Transverse colon (tissue), 4 donors: ENCODE results near the gene NUP133. TPM values are rescaled to one million over a fixed set of nuclear protein-coding genes. Genes with fewer than 3 reads are reported as not detected.

Experiments
- DNase-seq: peaks from one replicate; pipeline ENCODE4 v3.0.0-alpha.2; 2019
- H3K27ac ChIP-seq, 4 donors: fragments of 200-600 bp; sonication (generic); 2 replicates each; pipeline ENCODE4 v1.5.1; 2016 to 2018; ENCODE audit warnings: inconsistent platforms in 4 of 4
- H3K27me3 ChIP-seq: fragments of 200-600 bp; sonication (generic); 2 replicates; pipeline ENCODE4 v1.5.1; 2017; ENCODE audit warnings: inconsistent platforms
- H3K36me3 ChIP-seq, 4 donors: fragments of 200-600 bp; sonication (generic); 2 replicates each; pipeline ENCODE4 v1.5.1; 2017 to 2019; ENCODE audit warnings: inconsistent platforms in 4 of 4
- H3K4me1 ChIP-seq, 4 donors: fragments of 200-600 bp; sonication (generic); 2 replicates each; pipeline ENCODE4 v1.5.1; 2017 to 2020; ENCODE audit warnings: inconsistent platforms in 4 of 4
- H3K4me3 ChIP-seq, 4 donors: fragments of 200-600 bp; sonication (generic); 1 replicate in 1 of 4; 2 replicates in 3 of 4; pipeline versions ENCODE4 v1.5.1 to v1.6.1; 2017 to 2019; ENCODE audit warnings: inconsistent platforms in 4 of 4
- H3K9me3 ChIP-seq, 2 donors: fragments of 200-600 bp; sonication (generic); 2 replicates each; pipeline ENCODE4 v1.5.1; 2017 to 2019; ENCODE audit warnings: inconsistent platforms in 2 of 2
- EP300 ChIP-seq: sonication (generic); formaldehyde crosslinking; IDR thresholded peaks from one replicate; pipeline ENCODE4 v1.6.1; 2017; ENCODE audit warnings: antibody characterized with exemption, low read depth
- POLR2A ChIP-seq: fragments of 450-650 bp; IDR thresholded peaks from one replicate; pipeline ENCODE4 v1.6.1; 2016; ENCODE audit warnings: antibody characterized with exemption, mild to moderate bottlenecking, moderate library complexity
- POLR2AphosphoS5 ChIP-seq, 3 donors: sonication (generic); formaldehyde crosslinking; IDR thresholded peaks; one replicate each; pipeline ENCODE4 v1.6.1; 2016; ENCODE audit warnings: antibody characterized with exemption in 3 of 3
- WGBS, 2 donors: methylation state at CpG; one replicate each; pipeline ENCODE4 v1.1.5; 2018; ENCODE audit warnings: low coverage in 1 of 2; 5-methylcytosine and 5-hydroxymethylcytosine counted together
- in situ Hi-C, 4 donors: fragments of 200-750 bp; cut with MboI; loops; one replicate each; pipeline versions ENCODE4 v1.15.0 to v1.15.1; 2017; ENCODE audit warnings: low sequenced_read_pairs in 3 of 4, low pct_ligation_motif_present in 1 of 4, low pct_unique_long_range_greater_than_20kb in 1 of 4
- intact Hi-C: fragments of 100-400 bp; cut with DNase I; formaldehyde crosslinking; loops from one replicate; pipeline ENCODE4 v1.15.1; 2023; ENCODE audit warnings: low total_unique reads
- total RNA-seq, 4 donors: library from RNA; depleted of rRNA; stranded (reverse); fragments of >200 nt; gene quantifications; one replicate each; pipeline ENCODE4 v1.1.0, GENCODE V29; 2016
- TF ChIP-seq, protein P1 (sequence below), 5 experiments: fragments of 200-600 bp in 3 of 5; fragments of 450-650 bp in 2 of 5; sonication (generic) in 3 of 5; IDR thresholded peaks; 1 replicate in 2 of 5; 2 replicates in 3 of 5; pipeline ENCODE4 v1.5.1; 2016 to 2017; ENCODE audit warnings: antibody characterized with exemption in 5 of 5, inconsistent platforms in 3 of 5, mild to moderate bottlenecking in 2 of 5, moderate library complexity in 1 of 5

The NUP133 gene
- total RNA-seq, 4 donors from 2014 or later, result 14.6 to 118 (median 22.9) TPM

DNA sequence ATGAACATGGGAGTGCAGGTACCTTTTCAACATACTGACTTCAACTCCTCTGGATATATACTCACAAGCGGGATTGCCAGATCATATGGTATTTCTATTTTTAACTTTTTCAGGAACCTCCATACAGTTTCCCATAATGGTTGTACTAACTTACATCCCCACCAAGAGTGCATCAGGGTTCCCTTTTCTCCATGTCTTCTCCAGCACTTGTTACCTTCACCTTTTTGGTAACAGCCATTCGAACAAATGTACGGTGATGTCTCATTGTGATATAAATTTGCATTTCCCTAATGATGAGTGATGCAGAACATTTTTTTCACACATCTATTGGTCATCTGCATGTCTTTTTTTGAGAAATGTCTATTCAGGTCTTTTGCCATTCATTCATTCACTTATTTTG lies 48.3 kb downstream of the NUP133 start:
- H3K9me3 ChIP-seq, result no peaks in the 10 kb centered on the region
- no peak overlapping the region for H3K4me3 ChIP-seq
- intact Hi-C loops (no loop called here), in situ Hi-C loops (no loop called here)
- no peaks in the 10 kb centered on the region for H3K27me3 ChIP-seq
- H3K27ac ChIP-seq, result no peak overlapping the region
- no peak for TF ChIP-seq EP300
- TF ChIP-seq POLR2AphosphoS5 (IDR thresholded peaks at IDR 0.05), result no peak
- TF ChIP-seq, protein P1, sequence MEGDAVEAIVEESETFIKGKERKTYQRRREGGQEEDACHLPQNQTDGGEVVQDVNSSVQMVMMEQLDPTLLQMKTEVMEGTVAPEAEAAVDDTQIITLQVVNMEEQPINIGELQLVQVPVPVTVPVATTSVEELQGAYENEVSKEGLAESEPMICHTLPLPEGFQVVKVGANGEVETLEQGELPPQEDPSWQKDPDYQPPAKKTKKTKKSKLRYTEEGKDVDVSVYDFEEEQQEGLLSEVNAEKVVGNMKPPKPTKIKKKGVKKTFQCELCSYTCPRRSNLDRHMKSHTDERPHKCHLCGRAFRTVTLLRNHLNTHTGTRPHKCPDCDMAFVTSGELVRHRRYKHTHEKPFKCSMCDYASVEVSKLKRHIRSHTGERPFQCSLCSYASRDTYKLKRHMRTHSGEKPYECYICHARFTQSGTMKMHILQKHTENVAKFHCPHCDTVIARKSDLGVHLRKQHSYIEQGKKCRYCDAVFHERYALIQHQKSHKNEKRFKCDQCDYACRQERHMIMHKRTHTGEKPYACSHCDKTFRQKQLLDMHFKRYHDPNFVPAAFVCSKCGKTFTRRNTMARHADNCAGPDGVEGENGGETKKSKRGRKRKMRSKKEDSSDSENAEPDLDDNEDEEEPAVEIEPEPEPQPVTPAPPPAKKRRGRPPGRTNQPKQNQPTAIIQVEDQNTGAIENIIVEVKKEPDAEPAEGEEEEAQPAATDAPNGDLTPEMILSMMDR (IDR thresholded peaks at IDR 0.05), result no peak
- TF ChIP-seq POLR2A, result no peak
- H3K36me3 ChIP-seq, result peaks cover 0 to 63% (median 25%) of the 10 kb centered on the region in 4 donors
- no peaks in the 10 kb centered on the region for H3K4me1 ChIP-seq
- 97% methylated on average over 3 of the region's 3 CpGs for WGBS, 2 donors
- DNase-seq, result no peak

DNA sequence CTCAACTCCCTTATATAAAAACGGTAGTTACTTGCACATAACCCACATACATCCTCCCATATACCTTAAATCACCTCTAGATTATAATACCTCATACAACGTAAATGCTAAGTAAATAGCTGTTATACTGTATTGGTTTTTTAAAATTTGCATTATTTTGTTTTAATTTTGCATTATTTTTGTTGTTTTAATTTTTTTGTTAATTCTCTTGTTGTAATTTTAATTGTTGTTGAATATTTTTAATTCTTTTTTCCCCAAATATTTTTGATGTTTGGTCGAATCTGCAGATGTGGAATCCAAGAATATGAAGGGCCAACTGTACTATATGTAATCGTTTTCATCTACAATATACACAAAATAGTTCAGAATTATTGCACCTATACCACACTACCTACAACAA lies 50.7 kb downstream of the NUP133 start:
- Histone ChIP-seq H3K9me3 (no peaks in the 10 kb centered on the region), H3K4me1 (no peaks in the 10 kb centered on the region), H3K27me3 (no peaks in the 10 kb centered on the region), H3K4me3 (no peak overlapping the region), H3K36me3 (peaks cover 0 to 41% (median 15%) of the 10 kb centered on the region in 4 donors), H3K27ac (no peak overlapping the region)
- DNase-seq, result no peak
- in situ Hi-C loops (no loop called here), intact Hi-C loops (no loop called here)
- 82 to 91% methylated on average over 4 of the region's 4 CpGs for WGBS, 2 donors
- TF ChIP-seq EP300 (no peak), POLR2AphosphoS5 (IDR thresholded peaks at IDR 0.05) (no peak), POLR2A (no peak)
- TF ChIP-seq, protein P1 (IDR thresholded peaks at IDR 0.05), result no peak

DNA sequence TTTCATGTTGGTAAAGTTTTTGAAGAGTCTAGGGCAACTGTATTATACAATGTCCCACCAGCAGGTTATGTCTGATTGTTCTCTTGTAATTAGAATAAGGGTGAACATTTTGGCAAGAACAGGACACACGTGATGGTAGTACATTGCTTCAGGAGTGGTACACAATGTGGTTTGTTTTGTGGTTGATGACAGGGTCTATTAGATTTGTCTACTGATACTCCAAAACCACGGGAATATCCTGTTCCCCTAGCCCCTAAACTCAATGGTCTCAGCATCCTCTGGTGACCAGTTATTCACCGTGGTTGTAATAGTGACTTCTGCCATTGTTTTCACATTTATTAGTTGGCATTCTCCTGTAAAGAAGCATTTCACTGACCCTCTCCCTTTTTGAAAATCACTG lies 52.1 kb downstream of the NUP133 start:
- H3K27ac ChIP-seq, result no peak overlapping the region
- DNase-seq, result no peak
- no peaks in the 10 kb centered on the region for H3K9me3 ChIP-seq
- no peak for TF ChIP-seq POLR2AphosphoS5 (IDR thresholded peaks at IDR 0.05)
- no peak for TF ChIP-seq EP300
- TF ChIP-seq, protein P1 (IDR thresholded peaks at IDR 0.05), result no peak
- TF ChIP-seq POLR2A, result no peak
- H3K36me3 ChIP-seq, result peaks cover 0 to 31% (median 15%) of the 10 kb centered on the region in 4 donors
- WGBS, 2 donors, result 51 to 59% methylated on average over 3 of the region's 3 CpGs
- H3K4me1 ChIP-seq, result no peaks in the 10 kb centered on the region
- in situ Hi-C loops, result no loop called here
- intact Hi-C loops, result no loop called here
- H3K27me3 ChIP-seq, result no peaks in the 10 kb centered on the region
- H3K4me3 ChIP-seq, result no peak overlapping the region

DNA sequence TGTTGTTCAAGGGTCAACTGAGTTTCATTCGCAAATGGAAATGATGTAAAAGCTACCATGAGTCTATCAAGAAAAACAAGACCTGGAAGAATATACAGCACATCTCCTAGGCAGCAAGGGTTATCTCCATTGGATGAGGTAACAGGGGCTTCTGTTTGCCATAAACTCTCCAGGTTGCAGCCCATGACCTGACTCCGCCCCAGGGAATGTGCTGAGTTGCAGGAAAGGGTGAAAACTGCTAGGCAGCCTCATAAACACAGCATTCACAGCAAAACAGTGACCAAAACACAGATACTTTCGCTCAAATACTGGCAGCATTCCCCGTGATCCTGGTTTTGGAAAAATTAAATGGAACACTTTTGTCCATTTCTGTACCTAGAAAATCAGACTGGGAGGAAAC lies 54.1 kb downstream of the NUP133 start:
- intact Hi-C loops (no loop called here), in situ Hi-C loops (no loop called here)
- TF ChIP-seq, protein P1 (IDR thresholded peaks at IDR 0.05), result no peak
- no peak for TF ChIP-seq POLR2AphosphoS5 (IDR thresholded peaks at IDR 0.05)
- no peak for DNase-seq
- H3K4me3 ChIP-seq, result no peak overlapping the region
- peaks cover 0 to 22% (median 10%) of the 10 kb centered on the region in 4 donors for H3K36me3 ChIP-seq
- H3K27ac ChIP-seq, result no peak overlapping the region
- 98 to 100% methylated on average over 2 to 4 of the region's 4 CpGs for WGBS, 2 donors
- H3K9me3 ChIP-seq, result no peaks in the 10 kb centered on the region
- no peaks in the 10 kb centered on the region for H3K4me1 ChIP-seq
- no peaks in the 10 kb centered on the region for H3K27me3 ChIP-seq
